HG03520 (cell line): Measurements from ENCODE around the gene WFDC10A.
"Not testable (repeated sequence)": the region's sequence is repeated elsewhere in the genome, so short reads cannot be mapped to it uniquely, and the experiment has no call there.

Source experiments
- ATAC-seq: cut with Tn5 transposase; IDR thresholded peaks from one replicate; pipeline ENCODE4 v1.9.1; 2021; ENCODE audit warnings: mild to moderate bottlenecking, moderate library complexity; ENCODE audit not compliant: unreplicated experiment

WFDC10A gene

GRCh38 chr20:45647441-45648050, 18.0 kb downstream of the WFDC10A start:
- no peak for ATAC-seq

GRCh38 chr20:45649312-45649863, 19.8 kb downstream of the WFDC10A start:
- ATAC-seq = no peak

DNA sequence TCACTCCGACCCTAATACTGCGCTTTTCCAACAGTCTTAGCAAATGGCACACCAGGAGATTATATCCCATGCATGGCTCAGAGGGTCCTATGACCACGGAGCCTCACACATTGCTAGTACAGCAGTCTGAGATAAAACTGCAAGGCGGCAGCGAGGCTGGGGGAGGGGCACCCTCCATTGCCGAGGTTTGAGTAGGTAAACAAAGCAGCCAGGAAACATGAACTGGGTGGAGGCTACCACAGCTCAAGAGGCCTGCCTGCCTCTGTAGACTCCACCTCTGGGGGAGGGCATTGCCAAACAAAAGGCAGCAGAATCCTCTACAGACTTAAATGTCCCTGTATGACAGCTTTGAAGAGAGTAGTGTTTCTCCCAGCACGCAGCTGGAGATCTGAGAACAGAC, 22.2 kb downstream of the WFDC10A start:
- ATAC-seq = not testable (repeated sequence)

DNA sequence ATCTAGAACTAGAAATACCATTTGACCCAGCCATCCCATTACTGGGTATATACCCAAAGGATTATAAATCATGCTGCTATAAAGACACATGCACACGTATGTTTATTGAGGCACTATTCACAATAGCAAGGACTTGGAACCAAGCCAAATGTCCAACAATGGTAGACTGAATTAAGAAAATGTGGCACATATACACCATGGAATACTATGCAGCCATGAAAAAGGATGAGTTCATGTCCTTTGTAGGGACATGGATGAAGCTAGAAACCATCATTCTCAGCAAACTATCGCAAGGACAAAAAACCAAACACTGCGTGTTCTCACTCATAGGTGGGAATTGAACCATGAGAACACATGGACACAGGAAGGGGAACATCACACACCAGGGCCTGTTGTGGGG, 27.5 kb downstream of the WFDC10A start:
- ATAC-seq = not testable (repeated sequence)

DNA sequence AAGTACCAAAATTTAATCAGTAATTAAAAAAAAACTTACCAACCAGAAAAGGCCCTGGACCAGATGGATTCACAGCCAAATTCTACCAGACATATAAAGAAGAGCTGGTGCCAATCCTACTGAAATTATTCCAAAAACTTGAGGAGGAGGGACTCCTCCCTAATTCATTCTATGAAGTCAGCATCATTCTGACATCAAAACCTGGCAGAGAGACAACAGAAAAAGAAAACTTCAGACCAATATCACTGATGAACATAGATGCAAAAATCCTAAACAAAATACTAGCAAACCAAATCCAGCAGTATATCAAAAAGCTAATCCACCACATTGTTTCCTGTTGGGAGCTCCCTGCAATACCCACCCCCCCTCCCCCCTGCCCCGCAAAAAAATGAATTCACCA, 40.6 kb downstream of the WFDC10A start, which contains the start of gene WFDC11:
Gene WFDC11, minus strand, starts transcription at position 101 of the 400 bp plus-strand sequence. CDS start 19,639 bp downstream, outside the sequence.
- no peak for ATAC-seq

GRCh38 chr20:45672765-45673164, 43.2 kb downstream of the WFDC10A start:
- no peak for ATAC-seq

DNA sequence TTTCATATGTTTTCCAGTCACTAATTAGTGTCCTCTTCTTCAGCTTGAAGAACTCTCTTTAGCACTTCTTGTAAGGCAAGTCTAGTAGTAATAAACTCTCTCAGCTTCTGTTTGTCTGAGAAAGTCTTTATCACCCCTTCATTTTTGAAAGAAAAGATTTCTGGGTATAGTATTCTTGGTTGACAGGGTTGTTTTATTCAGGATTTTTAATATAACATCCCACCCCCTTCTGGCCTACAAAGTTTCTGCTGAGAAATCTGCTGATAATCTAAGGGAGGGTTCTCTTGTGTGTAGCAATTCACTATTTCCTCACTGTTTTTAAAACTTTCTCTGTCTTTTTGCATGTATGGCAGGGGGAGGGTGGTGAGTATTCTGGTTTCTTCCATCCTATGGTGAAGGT, 50.1 kb downstream of the WFDC10A start:
- no peak for ATAC-seq
